ENCODE measurements around the gene GARIN3. TPM values are rescaled to one million over a fixed set of nuclear protein-coding genes. Genes with fewer than 3 reads are reported as not detected.

Gene GARIN3
- total RNA-seq, 2 experiments from 2014 or later, result not detected

DNA sequence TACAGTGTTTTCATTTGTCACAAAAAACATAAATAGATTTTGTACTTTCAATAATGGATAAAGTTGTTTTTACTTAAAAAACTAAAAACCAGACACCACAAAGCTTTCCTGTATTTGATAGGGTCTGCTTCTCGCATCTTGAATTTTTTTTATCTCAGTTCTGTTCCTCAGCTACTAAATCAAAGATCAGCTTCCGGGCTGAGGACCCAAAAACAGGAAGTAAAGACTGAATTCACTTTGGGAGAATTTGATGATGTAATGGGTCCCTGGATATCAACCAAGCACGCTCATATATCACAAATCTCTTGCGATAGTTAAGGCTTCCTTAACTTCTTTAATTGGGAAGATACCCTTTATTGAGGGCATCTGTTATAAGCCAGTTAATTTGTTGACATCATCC lies 38.7 kb upstream of the GARIN3 start:
- H3K4me3 Mint-ChIP-seq, result peak overlapping the region; percentile 72
- ChIA-PET POLR2A (interaction anchor here (0.6 to 8.9 kb wide), 18 partner anchors 12 to 68 kb away, joined by 3 to 193 read pairs (median 8); partner anchors contain the start of genes CYFIP2, ITK and MED7), CTCF (interaction anchor here (1.0 to 1.9 kb wide), 3 partner anchors 9 to 33 kb away, joined by 3 to 5 read pairs (median 4); no protein-coding TSS in a partner anchor)
- TF ChIP-seq CTCF (IDR thresholded peaks at IDR 0.05), result no peak
- H3K27ac Mint-ChIP-seq, result peak overlapping the region; percentile 96
- intact Hi-C loops (cut with DNase I, micrococcal nuclease), result no loop called here
- DNase-seq (peak in 4 of 14 experiments; percentile 46 to 80 (median 77)), ATAC-seq (ENCODE audit: poor library complexity) (peak; percentile 56)
- peaks cover 75% of the 10 kb centered on the region for H3K36me3 ChIP-seq (ENCODE audit: insufficient read depth, low read length)
- peaks cover 6% of the 10 kb centered on the region for H3K9me3 Mint-ChIP-seq
- H3K4me1 Mint-ChIP-seq (ENCODE audit: low read depth), result peaks cover 92% of the 10 kb centered on the region
- H3K9me3 ChIP-seq (ENCODE audit: control insufficient read depth in 1 of 2, insufficient read depth in 1 of 2, low read length in 2 of 2), result no peaks in the 10 kb centered on the region
- no peaks in the 10 kb centered on the region for H3K27me3 ChIP-seq (ENCODE audit: control insufficient read depth in 1 of 2, insufficient read depth in 2 of 2, low read length in 2 of 2)
- H3K27ac ChIP-seq (ENCODE audit: low read depth in 1 of 2, low read length in 2 of 2), result peak overlapping the region; percentile 73 to 83
- no peak overlapping the region for H3K4me3 ChIP-seq (ENCODE audit: low read length)
- H3K36me3 Mint-ChIP-seq (ENCODE audit: low read depth), result peaks cover 95% of the 10 kb centered on the region
- peaks cover 86% of the 10 kb centered on the region for H3K4me1 ChIP-seq (ENCODE audit: insufficient read depth, low read length)
- no peaks in the 10 kb centered on the region for H3K27me3 Mint-ChIP-seq

- intact Hi-C loops (cut with DNase I, micrococcal nuclease), result loop anchor here in 1 of 2 experiments (2.0 kb wide), 1 partner anchor 13 kb away; no protein-coding TSS in a partner anchor
- peak; percentile 60 for ATAC-seq (ENCODE audit: poor library complexity)
Measured at GRCh38 chr5:157203417-157203816, 37.4 kb upstream of the GARIN3 start.

DNA sequence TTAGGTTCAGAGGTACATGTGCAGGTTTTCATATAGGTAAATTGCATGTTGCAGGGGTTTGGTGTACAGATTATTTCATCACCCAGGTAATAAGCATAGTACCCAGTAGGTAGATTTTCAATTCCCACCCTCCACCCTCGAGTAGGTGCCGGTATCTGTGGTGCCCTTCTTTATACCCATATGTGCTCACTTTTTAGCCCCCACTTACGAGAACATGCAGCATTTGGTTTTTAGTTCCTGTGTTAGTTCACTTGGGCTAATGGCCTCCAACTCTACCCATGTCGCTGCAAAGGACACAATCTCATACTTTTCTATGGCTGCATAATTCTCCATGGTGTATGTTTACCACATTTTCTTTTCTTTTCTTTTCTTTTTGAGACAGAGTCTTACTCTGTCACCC lies 35.8 kb upstream of the GARIN3 start:
- DNase-seq, result no peak
- H3K4me1 ChIP-seq (ENCODE audit: insufficient read depth, low read length), result peaks cover 84% of the 10 kb centered on the region

More at GRCh38 chr5:157203417-157203816, 37.4 kb upstream of the GARIN3 start:
- TF ChIP-seq CTCF (IDR thresholded peaks at IDR 0.05), result no peak
- POLR2A ChIA-PET, result interaction anchor here (1.0 to 8.9 kb wide), 18 partner anchors 11 to 103 kb away, joined by 3 to 193 read pairs (median 8); partner anchors contain the start of genes CYFIP2, HAVCR2, ITK and MED7
- Mint-ChIP-seq H3K27ac (peak overlapping the region; percentile 96), H3K27me3 (no peaks in the 10 kb centered on the region), H3K9me3 (peaks cover 6% of the 10 kb centered on the region), H3K4me1 (ENCODE audit: low read depth) (peaks cover 95% of the 10 kb centered on the region), H3K4me3 (peak overlapping the region; percentile 52), H3K36me3 (ENCODE audit: low read depth) (peaks cover 96% of the 10 kb centered on the region)
- H3K4me1 ChIP-seq (ENCODE audit: insufficient read depth, low read length), result peaks cover 86% of the 10 kb centered on the region
- no peaks in the 10 kb centered on the region for H3K27me3 ChIP-seq (ENCODE audit: control insufficient read depth in 1 of 2, insufficient read depth in 2 of 2, low read length in 2 of 2)
- peak in 5 of 14 experiments; percentile 34 to 59 (median 56) for DNase-seq
- peaks cover 71% of the 10 kb centered on the region for H3K36me3 ChIP-seq (ENCODE audit: insufficient read depth, low read length)
- peak overlapping the region; percentile 73 to 83 for H3K27ac ChIP-seq (ENCODE audit: low read depth in 1 of 2, low read length in 2 of 2)
- CTCF ChIA-PET, result interaction anchor here (0.7 to 1.9 kb wide), 6 partner anchors 10 to 104 kb away, joined by 3 to 5 read pairs (median 4); no protein-coding TSS in a partner anchor
- H3K4me3 ChIP-seq (ENCODE audit: low read length), result peak overlapping the region; percentile 17
- no peaks in the 10 kb centered on the region for H3K9me3 ChIP-seq (ENCODE audit: control insufficient read depth in 1 of 2, insufficient read depth in 1 of 2, low read length in 2 of 2)

More for the DNA sequence above, 35.8 kb upstream of the GARIN3 start:
- no peaks in the 10 kb centered on the region for H3K9me3 ChIP-seq (ENCODE audit: control insufficient read depth in 1 of 2, insufficient read depth in 1 of 2, low read length in 2 of 2)
- peak overlapping the region; percentile 7 for H3K4me3 ChIP-seq (ENCODE audit: low read length)
- Mint-ChIP-seq H3K4me3 (peak overlapping the region; percentile 75), H3K36me3 (ENCODE audit: low read depth) (peaks cover 94% of the 10 kb centered on the region), H3K4me1 (ENCODE audit: low read depth) (peaks cover 95% of the 10 kb centered on the region), H3K9me3 (peaks cover 6% of the 10 kb centered on the region), H3K27me3 (no peaks in the 10 kb centered on the region), H3K27ac (peak overlapping the region; percentile 96)
- ATAC-seq (ENCODE audit: poor library complexity), result no peak
- ChIA-PET CTCF (no interaction called here), POLR2A (interaction anchor here (0.9 to 8.9 kb wide), 4 partner anchors 10 to 59 kb away, joined by 3 to 193 read pairs (median 7); partner anchors contain the start of gene MED7)
- intact Hi-C loops (cut with DNase I, micrococcal nuclease), result loop anchor here in 1 of 2 experiments (2.0 kb wide), 1 partner anchor 15 kb away; no protein-coding TSS in a partner anchor
- no peak for TF ChIP-seq CTCF (IDR thresholded peaks at IDR 0.05)
- H3K27ac ChIP-seq (ENCODE audit: low read depth in 1 of 2, low read length in 2 of 2), result peak overlapping the region; percentile 39 to 56
- H3K36me3 ChIP-seq (ENCODE audit: insufficient read depth, low read length), result peaks cover 69% of the 10 kb centered on the region
- no peaks in the 10 kb centered on the region for H3K27me3 ChIP-seq (ENCODE audit: control insufficient read depth in 1 of 2, insufficient read depth in 2 of 2, low read length in 2 of 2)

Data from CD4-positive, alpha-beta T cell (primary cell).